ENCODE measurements around the gene CACNA1S. TPM values are rescaled to one million over a fixed set of nuclear protein-coding genes. Genes with fewer than 3 reads are reported as not detected.

CACNA1S gene
- total and polyA plus RNA-seq, 2 of the 4 experiments (the other 2 are of a cell fraction): not detected

- BruUV-seq (replicated peaks): no TSS peak
- H3K18ac ChIP-seq (ENCODE audit: low read depth, low read length): no peak overlapping the region
- no peak overlapping the region for H3K9ac ChIP-seq (ENCODE audit: low read depth, low read length)
- TF ChIP-seq CEBPB (IDR thresholded peaks at IDR 0.05; ENCODE audit: low read depth, low read length) (no peak), CTCF (conservative IDR thresholded peaks at IDR 0.05; ENCODE audit: low read depth, low read length) (no peak), MAZ (IDR thresholded peaks at IDR 0.05; ENCODE audit: borderline replicate concordance, low read depth, low read length) (no peak), FOS (IDR thresholded peaks at IDR 0.05; ENCODE audit: low read depth, low read length) (no peak), CHD1 (IDR thresholded peaks at IDR 0.05; ENCODE audit: low read depth, low read length) (no peak), RCOR1 (IDR thresholded peaks at IDR 0.05; ENCODE audit: insufficient replicate concordance, low read length) (no peak), RAD21 (IDR thresholded peaks at IDR 0.05; ENCODE audit: low read length) (no peak)
- TF ChIP-seq, protein P1, sequence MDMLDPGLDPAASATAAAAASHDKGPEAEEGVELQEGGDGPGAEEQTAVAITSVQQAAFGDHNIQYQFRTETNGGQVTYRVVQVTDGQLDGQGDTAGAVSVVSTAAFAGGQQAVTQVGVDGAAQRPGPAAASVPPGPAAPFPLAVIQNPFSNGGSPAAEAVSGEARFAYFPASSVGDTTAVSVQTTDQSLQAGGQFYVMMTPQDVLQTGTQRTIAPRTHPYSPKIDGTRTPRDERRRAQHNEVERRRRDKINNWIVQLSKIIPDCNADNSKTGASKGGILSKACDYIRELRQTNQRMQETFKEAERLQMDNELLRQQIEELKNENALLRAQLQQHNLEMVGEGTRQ (IDR thresholded peaks at IDR 0.05; ENCODE audit: low read depth, low read length): no peak
- WGBS, 2 experiments (ENCODE audit: extremely low coverage in 2 of 2, insufficient read length in 1 of 2): 50% methylated on average over 1 of the region's 2 CpGs; no CpG with 5 or more reads in 1 of the 2 experiments
- H2BK15ac ChIP-seq (ENCODE audit: low read depth, low read length): no peak overlapping the region
- no peaks in the 10 kb centered on the region for H3K4me1 ChIP-seq (ENCODE audit: control insufficient read depth, insufficient read depth, low read length)
- H3K27me3 ChIP-seq (ENCODE audit: control insufficient read depth, insufficient read depth, low read length): peaks cover 84% of the 10 kb centered on the region
- no peak overlapping the region for H3K14ac ChIP-seq (replicated peaks; ENCODE audit: low read depth, low read length)
- H3K9me1 ChIP-seq (ENCODE audit: insufficient read depth, low read length): no peaks in the 10 kb centered on the region
- H3K9me3 ChIP-seq (ENCODE audit: control insufficient read depth, insufficient read depth, low read length): no peaks in the 10 kb centered on the region
- H3K4ac ChIP-seq (ENCODE audit: low read depth, low read length): no peak overlapping the region
- no peak overlapping the region for H2AK5ac ChIP-seq (ENCODE audit: low read depth, low read length)
- intact Hi-C loops (cut with micrococcal nuclease) (no loop called here), dilution Hi-C loops (cut with HindIII; ENCODE audit: low sequenced_read_pairs, unreplicated experiment) (no loop called here), in situ Hi-C loops (cut with MboI; ENCODE audit: low sequenced_read_pairs) (no loop called here)
- no peak overlapping the region for H4K91ac ChIP-seq (ENCODE audit: insufficient read depth, low read depth, low read length)
- H3K4me2 ChIP-seq (ENCODE audit: low read depth, low read length): no peak overlapping the region
- H2BK120ac ChIP-seq (ENCODE audit: low read depth, low read length): no peak overlapping the region
- H3K4me3 ChIP-seq (ENCODE audit: insufficient read depth, low read depth, low read length): no peak overlapping the region
- POLR2A ChIA-PET (ENCODE audit: unreplicated experiment): no interaction called here
- H2AK9ac ChIP-seq (replicated peaks; ENCODE audit: low read depth, low read length, poor library complexity): no peak overlapping the region
- no peak overlapping the region for H2BK5ac ChIP-seq (ENCODE audit: low read depth, low read length, poor library complexity, severe bottlenecking)
- H3K79me1 ChIP-seq (ENCODE audit: low read depth in 1 of 2, low read length in 2 of 2): no peaks in the 10 kb centered on the region
- CTCF ChIA-PET: interaction anchor here (0.7 kb wide), 1 partner anchor 134 kb away, joined by 3 read pairs; no protein-coding TSS in a partner anchor
- H4K20me1 ChIP-seq (ENCODE audit: insufficient read depth, low read length): no peaks in the 10 kb centered on the region
- no peak overlapping the region for H3K56ac ChIP-seq (ENCODE audit: extremely low read depth, insufficient read depth, low read length)
- DNase-seq (no peak), ATAC-seq (ENCODE audit: low read depth) (no peak)
- H2AFZ ChIP-seq (replicated peaks; ENCODE audit: low read length, poor library complexity): no peak overlapping the region
- H4K8ac ChIP-seq (ENCODE audit: low read depth in 2 of 2, low read length in 2 of 2): no peak overlapping the region
- no peak overlapping the region for H2BK20ac ChIP-seq (ENCODE audit: low read depth, low read length)
- no peaks in the 10 kb centered on the region for H3K36me3 ChIP-seq (ENCODE audit: control insufficient read depth, insufficient read depth, low read length)
- no peak overlapping the region for H4K5ac ChIP-seq (ENCODE audit: low read depth, low read length)
- no peak overlapping the region for H3K27ac ChIP-seq (ENCODE audit: insufficient read depth, low read length)
- no peak overlapping the region for H3K23ac ChIP-seq (ENCODE audit: low read depth, low read length)
Observed at GRCh38 chr1:201051399-201051798, 60.8 kb downstream of the CACNA1S start.

All from IMR-90 (cell line).